GM21360 (cell line): ENCODE results near the gene TRMT2A.
A peak's percentile ranks its signal among the peaks of the same experiment; 100 is the strongest.
"Not testable (repeated sequence)": the region's sequence is repeated elsewhere in the genome, so short reads cannot be mapped to it uniquely, and the experiment has no call there.

Source experiments
- ATAC-seq: cut with Tn5 transposase; IDR thresholded peaks from one replicate; pipeline ENCODE4 v1.9.1; 2021; ENCODE audit warnings: mild to moderate bottlenecking, moderate library complexity; ENCODE audit not compliant: unreplicated experiment

TRMT2A gene

GRCh38 chr22:20088263-20088648 is 28.8 kb downstream of the TRMT2A start:
- ATAC-seq = no peak

- no peak for ATAC-seq
Measured at GRCh38 chr22:20087319-20088262, 29.4 kb downstream of the TRMT2A start.

- no peak for ATAC-seq
Measured at GRCh38 chr22:20086763-20087162, 30.3 kb downstream of the TRMT2A start.

- ATAC-seq = no peak
Measured at GRCh38 chr22:20086101-20086599, 30.9 kb downstream of the TRMT2A start.

GRCh38 chr22:20085651-20086050 is 31.4 kb downstream of the TRMT2A start:
- no peak for ATAC-seq

GRCh38 chr22:20084547-20085413 is 32.2 kb downstream of the TRMT2A start:
- ATAC-seq = no peak

- no peak for ATAC-seq
Measured at GRCh38 chr22:20083891-20084546, 33.0 kb downstream of the TRMT2A start.

GRCh38 chr22:20083157-20083890 is 33.7 kb downstream of the TRMT2A start:
- no peak for ATAC-seq

- ATAC-seq = no peak
Measured at GRCh38 chr22:20080776-20081654, 36.0 kb downstream of the TRMT2A start.

- peak; percentile 56 for ATAC-seq
Measured at GRCh38 chr22:20080445-20080775, 36.6 kb downstream of the TRMT2A start.

GRCh38 chr22:20079745-20080444 is 37.1 kb downstream of the TRMT2A start, which contains the start of gene DGCR8:
Gene DGCR8 (plus strand): TSS chr22:20080241. CDS start chr22:20085964, 5,723 bp downstream.
- peak; percentile 76 for ATAC-seq

- no peak for ATAC-seq
Measured at GRCh38 chr22:20076627-20077172, 40.3 kb downstream of the TRMT2A start.

GRCh38 chr22:20071524-20071972 is 45.5 kb downstream of the TRMT2A start:
- no peak for ATAC-seq

- ATAC-seq = no peak
Measured at GRCh38 chr22:20069331-20070042, 47.5 kb downstream of the TRMT2A start.

- no peak for ATAC-seq
Measured at GRCh38 chr22:20068640-20069039, 48.4 kb downstream of the TRMT2A start.

- ATAC-seq = not testable (repeated sequence)
Measured at GRCh38 chr22:20067384-20067682, 49.7 kb downstream of the TRMT2A start.

GRCh38 chr22:20066617-20067383 is 50.2 kb downstream of the TRMT2A start:
- ATAC-seq = no peak
